PC-9 (cell line): ENCODE results near the gene DOCK1. TPM values are rescaled to one million over a fixed set of nuclear protein-coding genes. Genes with fewer than 3 reads are reported as not detected.

Experiments used
- BruUV-seq: library from RNA; stranded (reverse); fragments of 400-500 nt; replicated peaks from 2 replicates; lab custom pipeline; 2021; lab: Mats Ljungman, UMichigan
- CTCF ChIA-PET: fragments of 300-600 bp; sonication (Branson Sonifier 250); formaldehyde crosslinking; loops from one replicate; lab custom pipeline; 2022; ENCODE audit warnings: antibody characterized with exemption; lab: Charles Lee
- POLR2A ChIA-PET: fragments of 300-600 bp; sonication (Branson Sonifier 250); formaldehyde crosslinking; loops from one replicate; lab custom pipeline; 2022; ENCODE audit warnings: antibody characterized with exemption; ENCODE audit not compliant: unreplicated experiment; lab: Charles Lee
- DNase-seq, 2 experiments: peaks; one replicate each; pipeline versions ENCODE4 v3.0.0 to v3.0.0-alpha.2; 2015 to 2022; ENCODE audit warnings: mixed read lengths in 1 of 2
- H2AFZ ChIP-seq: fragments of 200-600 bp; sonication (generic); 2 replicates; pipeline ENCODE4 v1.8.1; 2017; ENCODE audit warnings: antibody characterized with exemption
- H3F3A ChIP-seq: fragments of 200-600 bp; sonication (generic); 2 replicates; pipeline ENCODE4 v1.8.1; 2017; ENCODE audit warnings: antibody characterized with exemption, mild to moderate bottlenecking, low read depth; ENCODE audit not compliant: insufficient read depth
- H3K27ac ChIP-seq: fragments of 200-600 bp; sonication (generic); 2 replicates; pipeline ENCODE4 v1.6.1; 2016; ENCODE audit warnings: mixed run types
- H3K27me3 ChIP-seq: fragments of 200-600 bp; sonication (generic); 2 replicates; pipeline ENCODE4 v1.6.1; 2016; ENCODE audit warnings: low read depth, mixed run types; ENCODE audit not compliant: insufficient read depth
- H3K36me3 ChIP-seq: fragments of 200-600 bp; sonication (generic); 2 replicates; pipeline ENCODE4 v1.6.1; 2016; ENCODE audit warnings: low read depth, mixed run types
- H3K4me1 ChIP-seq: fragments of 200-600 bp; sonication (generic); replicated peaks from 2 replicates; pipeline ENCODE4 v1.6.1; 2016; ENCODE audit warnings: mixed run types; ENCODE audit not compliant: insufficient read depth
- H3K4me2 ChIP-seq: fragments of 200-600 bp; sonication (generic); 2 replicates; pipeline ENCODE4 v1.6.1; 2017; ENCODE audit warnings: mixed run types
- H3K4me3 ChIP-seq: fragments of 200-600 bp; sonication (generic); 2 replicates; pipeline ENCODE4 v1.6.1; 2016; ENCODE audit warnings: mixed run types
- H3K79me2 ChIP-seq: fragments of 200-600 bp; sonication (generic); 2 replicates; pipeline ENCODE4 v1.6.1; 2017; ENCODE audit warnings: low read depth, mixed run types
- H3K9me2 ChIP-seq: fragments of 200-600 bp; sonication (generic); 2 replicates; pipeline ENCODE4 v1.8.1; 2017; ENCODE audit warnings: mild to moderate bottlenecking; ENCODE audit not compliant: insufficient read depth
- H3K9me3 ChIP-seq: fragments of 200-600 bp; sonication (generic); 2 replicates; pipeline ENCODE4 v1.8.1; 2016; ENCODE audit warnings: low read depth; ENCODE audit not compliant: insufficient read depth
- H4K20me1 ChIP-seq: fragments of 200-600 bp; sonication (generic); 2 replicates; pipeline ENCODE4 v1.8.1; 2017; ENCODE audit not compliant: insufficient read depth
- CTCF ChIP-seq: fragments of 200-600 bp; sonication (generic); conservative IDR thresholded peaks from 2 replicates; pipeline ENCODE4 v1.6.1; 2017; ENCODE audit warnings: mixed run types, antibody characterized with exemption, mild to moderate bottlenecking, moderate library complexity
- EZH2 ChIP-seq: fragments of 200-600 bp; sonication (generic); IDR thresholded peaks from 2 replicates; pipeline ENCODE4 v1.8.0; 2017; ENCODE audit warnings: antibody characterized with exemption, low read depth
- intact Hi-C: fragments of 100-400 bp; cut with micrococcal nuclease; formaldehyde crosslinking; loops from one replicate; pipeline ENCODE4 v1.10.0; 2022; ENCODE audit not compliant: unreplicated experiment
- total RNA-seq: library from RNA; stranded (reverse); gene quantifications from 2 replicates; pipeline ENCODE4 v1.2.3, GENCODE V29; 2021

Gene DOCK1
- total RNA-seq, 1 experiment from 2014 or later = 24.8 TPM

- CTCF ChIA-PET = interaction anchor here (0.6 kb wide), 1 partner anchor 124 kb away, joined by 3 read pairs; no protein-coding TSS in a partner anchor
- Histone ChIP-seq H3K9me2 (no peaks in the 10 kb centered on the region), H3K4me3 (no peak overlapping the region), H3F3A (no peaks in the 10 kb centered on the region), H3K79me2 (no peaks in the 10 kb centered on the region), H4K20me1 (no peaks in the 10 kb centered on the region), H3K9me3 (no peaks in the 10 kb centered on the region), H3K27me3 (no peaks in the 10 kb centered on the region), H3K4me1 (no peaks in the 10 kb centered on the region), H3K4me2 (no peak overlapping the region), H3K36me3 (no peaks in the 10 kb centered on the region), H2AFZ (no peak overlapping the region), H3K27ac (no peak overlapping the region)
- BruUV-seq = no TSS peak
- POLR2A ChIA-PET = no interaction called here
- intact Hi-C loops = no loop called here
- TF ChIP-seq EZH2 (no peak), CTCF (no peak)
- no peak for DNase-seq
These were observed 291.9 kb downstream of the DOCK1 start for GRCh38 chr10:127197154-127197432.

GRCh38 chr10:127198307-127198706 is 293.1 kb downstream of the DOCK1 start:
- Histone ChIP-seq H3K9me3 (no peaks in the 10 kb centered on the region), H2AFZ (no peak overlapping the region), H4K20me1 (no peaks in the 10 kb centered on the region), H3K27me3 (no peaks in the 10 kb centered on the region), H3K9me2 (no peaks in the 10 kb centered on the region), H3F3A (no peaks in the 10 kb centered on the region), H3K36me3 (no peaks in the 10 kb centered on the region), H3K4me2 (no peak overlapping the region), H3K4me3 (no peak overlapping the region), H3K79me2 (no peaks in the 10 kb centered on the region), H3K4me1 (no peaks in the 10 kb centered on the region), H3K27ac (no peak overlapping the region)
- no TSS peak for BruUV-seq
- CTCF ChIA-PET = no interaction called here
- POLR2A ChIA-PET = no interaction called here
- intact Hi-C loops = no loop called here
- DNase-seq = no peak
- TF ChIP-seq EZH2 (no peak), CTCF (no peak)

GRCh38 chr10:127198721-127199120 is 293.5 kb downstream of the DOCK1 start:
- intact Hi-C loops = no loop called here
- no TSS peak for BruUV-seq
- Histone ChIP-seq H3K4me3 (no peak overlapping the region), H2AFZ (no peak overlapping the region), H3F3A (no peaks in the 10 kb centered on the region), H3K9me2 (no peaks in the 10 kb centered on the region), H3K4me1 (no peaks in the 10 kb centered on the region), H3K36me3 (no peaks in the 10 kb centered on the region), H3K4me2 (no peak overlapping the region), H3K79me2 (no peaks in the 10 kb centered on the region), H4K20me1 (no peaks in the 10 kb centered on the region), H3K9me3 (no peaks in the 10 kb centered on the region), H3K27ac (no peak overlapping the region), H3K27me3 (no peaks in the 10 kb centered on the region)
- no peak for DNase-seq
- CTCF ChIA-PET = no interaction called here
- POLR2A ChIA-PET = no interaction called here
- TF ChIP-seq CTCF (no peak), EZH2 (no peak)
